ENCODE results near the gene NFXL1. TPM values are rescaled to one million over a fixed set of nuclear protein-coding genes. Genes with fewer than 3 reads are reported as not detected.

The NFXL1 gene
- total and polyA plus RNA-seq, 2 of the 4 experiments (the other 2 are of a cell fraction): 13.9 to 23.1 TPM

DNA sequence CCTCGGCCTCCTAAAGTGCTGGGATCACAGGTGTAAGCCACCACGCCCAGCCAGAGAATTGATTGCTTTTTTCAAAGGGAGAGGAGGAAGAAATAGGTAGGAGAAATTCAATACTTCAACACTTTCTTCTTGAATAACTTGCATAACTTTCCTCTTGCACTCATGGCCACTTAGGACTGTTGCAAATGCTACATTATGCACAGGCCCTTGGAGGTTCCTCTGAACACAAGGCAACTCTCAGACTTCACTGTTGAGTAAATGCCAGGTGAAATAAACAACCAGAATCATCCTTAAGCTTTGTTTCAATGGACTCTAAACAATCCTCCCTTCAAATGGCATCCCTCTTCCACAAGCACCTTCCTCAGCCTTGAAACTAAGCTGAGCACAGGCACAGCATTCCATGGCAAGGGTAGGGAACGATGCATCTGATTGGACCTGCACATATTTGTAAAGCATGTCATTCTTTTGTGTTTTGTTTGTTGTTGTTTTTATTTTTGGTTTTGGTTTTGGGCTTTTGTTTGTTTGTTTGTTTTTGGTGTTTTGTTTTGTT is 104.7 kb downstream of the NFXL1 start:
- peak; percentile 2 for DNase-seq
- Histone ChIP-seq H4K91ac (ENCODE audit: insufficient read depth, low read depth, low read length) (no peak overlapping the region), H4K8ac (ENCODE audit: low read depth in 2 of 2, low read length in 2 of 2) (no peak overlapping the region), H3K4me3 (ENCODE audit: insufficient read depth, low read depth, low read length) (no peak overlapping the region), H2AFZ (replicated peaks; ENCODE audit: low read length, poor library complexity) (no peak overlapping the region), H3K27me3 (ENCODE audit: control insufficient read depth, insufficient read depth, low read length) (no peaks in the 10 kb centered on the region), H3K9ac (ENCODE audit: low read depth, low read length) (no peak overlapping the region), H3K23ac (ENCODE audit: low read depth, low read length) (no peak overlapping the region), H3K56ac (ENCODE audit: extremely low read depth, insufficient read depth, low read length) (no peak overlapping the region), H3K4ac (ENCODE audit: low read depth, low read length) (no peak overlapping the region), H2BK5ac (ENCODE audit: low read depth, low read length, poor library complexity, severe bottlenecking) (no peak overlapping the region), H3K9me1 (ENCODE audit: insufficient read depth, low read length) (no peaks in the 10 kb centered on the region), H3K4me2 (ENCODE audit: low read depth, low read length) (no peak overlapping the region), H3K4me1 (ENCODE audit: control insufficient read depth, insufficient read depth, low read length) (no peaks in the 10 kb centered on the region), H4K20me1 (ENCODE audit: insufficient read depth, low read length) (no peaks in the 10 kb centered on the region), H2BK15ac (ENCODE audit: low read depth, low read length) (no peak overlapping the region), H3K14ac (replicated peaks; ENCODE audit: low read depth, low read length) (no peak overlapping the region), H2BK20ac (ENCODE audit: low read depth, low read length) (no peak overlapping the region), H3K18ac (ENCODE audit: low read depth, low read length) (no peak overlapping the region), H3K79me1 (ENCODE audit: low read depth in 1 of 2, low read length in 2 of 2) (no peaks in the 10 kb centered on the region), H4K5ac (ENCODE audit: low read depth, low read length) (no peak overlapping the region), H2BK120ac (ENCODE audit: low read depth, low read length) (no peak overlapping the region), H2AK5ac (ENCODE audit: low read depth, low read length) (no peak overlapping the region), H3K27ac (ENCODE audit: insufficient read depth, low read length) (no peak overlapping the region), H3K36me3 (ENCODE audit: control insufficient read depth, insufficient read depth, low read length) (no peaks in the 10 kb centered on the region), H3K9me3 (ENCODE audit: control insufficient read depth, insufficient read depth, low read length) (no peaks in the 10 kb centered on the region), H2AK9ac (replicated peaks; ENCODE audit: low read depth, low read length, poor library complexity) (no peak overlapping the region)
- dilution Hi-C loops (cut with HindIII; ENCODE audit: low sequenced_read_pairs, unreplicated experiment) (no loop called here), intact Hi-C loops (cut with micrococcal nuclease) (no loop called here), in situ Hi-C loops (cut with MboI; ENCODE audit: low sequenced_read_pairs) (no loop called here)
- ChIA-PET POLR2A (ENCODE audit: unreplicated experiment) (no interaction called here), CTCF (no interaction called here)
- BruUV-seq (replicated peaks): no TSS peak
- TF ChIP-seq MXI1 (IDR thresholded peaks at IDR 0.05; ENCODE audit: borderline replicate concordance, low read depth, low read length) (no peak), SMC3 (IDR thresholded peaks at IDR 0.05; ENCODE audit: low read depth, low read length) (no peak), RAD21 (IDR thresholded peaks at IDR 0.05; ENCODE audit: low read length) (no peak), RCOR1 (IDR thresholded peaks at IDR 0.05; ENCODE audit: insufficient replicate concordance, low read length) (no peak), MAZ (IDR thresholded peaks at IDR 0.05; ENCODE audit: borderline replicate concordance, low read depth, low read length) (no peak), CHD1 (IDR thresholded peaks at IDR 0.05; ENCODE audit: low read depth, low read length) (no peak), MAFK (IDR thresholded peaks at IDR 0.05; ENCODE audit: low read depth, low read length) (no peak)
- TF ChIP-seq, protein P1, sequence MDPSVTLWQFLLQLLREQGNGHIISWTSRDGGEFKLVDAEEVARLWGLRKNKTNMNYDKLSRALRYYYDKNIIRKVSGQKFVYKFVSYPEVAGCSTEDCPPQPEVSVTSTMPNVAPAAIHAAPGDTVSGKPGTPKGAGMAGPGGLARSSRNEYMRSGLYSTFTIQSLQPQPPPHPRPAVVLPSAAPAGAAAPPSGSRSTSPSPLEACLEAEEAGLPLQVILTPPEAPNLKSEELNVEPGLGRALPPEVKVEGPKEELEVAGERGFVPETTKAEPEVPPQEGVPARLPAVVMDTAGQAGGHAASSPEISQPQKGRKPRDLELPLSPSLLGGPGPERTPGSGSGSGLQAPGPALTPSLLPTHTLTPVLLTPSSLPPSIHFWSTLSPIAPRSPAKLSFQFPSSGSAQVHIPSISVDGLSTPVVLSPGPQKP (IDR thresholded peaks at IDR 0.05; ENCODE audit: borderline replicate concordance, low read depth, low read length): no peak
- TF ChIP-seq, protein P2, sequence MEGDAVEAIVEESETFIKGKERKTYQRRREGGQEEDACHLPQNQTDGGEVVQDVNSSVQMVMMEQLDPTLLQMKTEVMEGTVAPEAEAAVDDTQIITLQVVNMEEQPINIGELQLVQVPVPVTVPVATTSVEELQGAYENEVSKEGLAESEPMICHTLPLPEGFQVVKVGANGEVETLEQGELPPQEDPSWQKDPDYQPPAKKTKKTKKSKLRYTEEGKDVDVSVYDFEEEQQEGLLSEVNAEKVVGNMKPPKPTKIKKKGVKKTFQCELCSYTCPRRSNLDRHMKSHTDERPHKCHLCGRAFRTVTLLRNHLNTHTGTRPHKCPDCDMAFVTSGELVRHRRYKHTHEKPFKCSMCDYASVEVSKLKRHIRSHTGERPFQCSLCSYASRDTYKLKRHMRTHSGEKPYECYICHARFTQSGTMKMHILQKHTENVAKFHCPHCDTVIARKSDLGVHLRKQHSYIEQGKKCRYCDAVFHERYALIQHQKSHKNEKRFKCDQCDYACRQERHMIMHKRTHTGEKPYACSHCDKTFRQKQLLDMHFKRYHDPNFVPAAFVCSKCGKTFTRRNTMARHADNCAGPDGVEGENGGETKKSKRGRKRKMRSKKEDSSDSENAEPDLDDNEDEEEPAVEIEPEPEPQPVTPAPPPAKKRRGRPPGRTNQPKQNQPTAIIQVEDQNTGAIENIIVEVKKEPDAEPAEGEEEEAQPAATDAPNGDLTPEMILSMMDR (conservative IDR thresholded peaks at IDR 0.05; ENCODE audit: low read depth, low read length): no peak
- ATAC-seq (ENCODE audit: low read depth): no peak
- WGBS, 2 experiments (ENCODE audit: extremely low coverage in 2 of 2, insufficient read length in 1 of 2): no CpG with 5 or more reads among the region's 3 CpGs
